ENCODE results near the gene NCKAP5. TPM values are rescaled to one million over a fixed set of nuclear protein-coding genes. Genes with fewer than 3 reads are reported as not detected.
"Not testable (repeated sequence)": the region's sequence is repeated elsewhere in the genome, so short reads cannot be mapped to it uniquely, and the experiment has no call there.

NCKAP5 gene
- total RNA-seq, 1 experiment from 2014 or later, result not detected

DNA sequence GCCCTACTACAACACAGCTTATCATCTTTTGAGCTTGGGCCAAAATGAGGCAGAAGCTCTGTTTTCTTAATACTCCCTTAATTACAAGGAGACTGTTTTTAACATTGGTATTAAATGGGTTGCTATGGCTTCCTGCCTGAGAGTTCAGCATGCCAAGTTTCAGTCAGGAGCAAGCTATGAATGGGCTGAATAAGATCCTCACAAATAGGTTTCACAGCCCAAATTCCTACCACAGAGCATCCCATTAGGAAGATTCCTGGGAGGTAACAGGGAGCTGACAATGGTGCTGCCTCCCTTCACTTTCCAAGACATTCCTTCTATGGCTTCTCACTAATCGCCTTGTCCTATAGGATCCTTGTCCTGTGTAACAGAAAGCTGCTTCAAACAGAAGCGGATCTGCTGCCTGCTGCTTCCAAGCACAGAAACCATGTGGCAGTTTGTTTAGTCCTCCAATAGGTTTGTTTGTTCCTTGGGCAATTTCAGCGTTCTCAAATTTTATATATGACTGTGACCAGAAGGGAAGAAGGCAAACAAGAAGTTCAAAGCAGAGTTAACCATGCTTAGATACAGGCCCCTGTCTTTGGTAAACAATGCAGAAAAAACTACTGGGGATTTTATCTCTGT lies 70.9 kb downstream of the NCKAP5 start:
- no peak for DNase-seq (ENCODE audit: low spot score)

DNA sequence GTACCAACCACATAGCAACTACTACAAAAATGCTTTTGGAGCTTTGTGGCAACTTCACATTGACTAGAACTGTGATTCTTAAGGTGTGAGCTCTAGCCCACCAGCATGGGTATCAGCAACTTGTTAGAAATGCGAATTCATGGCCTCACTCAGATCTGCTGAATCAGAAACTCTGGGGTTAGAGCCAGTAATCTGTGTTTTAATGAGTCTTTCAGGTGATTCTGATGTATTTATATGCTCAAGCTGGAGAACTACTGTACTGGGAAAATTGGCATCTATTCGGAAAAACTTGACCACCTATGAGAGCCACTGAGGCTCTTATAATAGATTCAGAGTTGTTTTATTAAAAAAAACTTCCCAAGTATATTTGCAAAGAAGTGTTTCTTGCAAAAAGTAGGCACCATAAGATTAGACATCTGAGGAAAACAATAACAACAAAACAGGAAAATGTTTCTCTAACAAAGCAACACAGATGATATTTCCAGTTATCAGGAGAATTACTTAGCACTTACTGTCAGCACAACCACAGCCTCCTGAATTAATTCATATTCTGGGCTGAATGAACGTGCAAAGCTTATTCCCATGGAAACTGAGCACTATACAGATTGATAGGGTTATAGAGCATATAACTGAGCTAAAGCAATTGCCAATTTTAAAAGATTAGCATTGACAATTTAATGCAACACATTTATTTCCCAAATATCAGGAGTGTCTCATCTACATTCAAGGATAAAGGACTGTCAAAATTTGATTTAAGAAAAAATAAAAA lies 71.6 kb downstream of the NCKAP5 start:
- no peak for DNase-seq (ENCODE audit: low spot score)

DNA sequence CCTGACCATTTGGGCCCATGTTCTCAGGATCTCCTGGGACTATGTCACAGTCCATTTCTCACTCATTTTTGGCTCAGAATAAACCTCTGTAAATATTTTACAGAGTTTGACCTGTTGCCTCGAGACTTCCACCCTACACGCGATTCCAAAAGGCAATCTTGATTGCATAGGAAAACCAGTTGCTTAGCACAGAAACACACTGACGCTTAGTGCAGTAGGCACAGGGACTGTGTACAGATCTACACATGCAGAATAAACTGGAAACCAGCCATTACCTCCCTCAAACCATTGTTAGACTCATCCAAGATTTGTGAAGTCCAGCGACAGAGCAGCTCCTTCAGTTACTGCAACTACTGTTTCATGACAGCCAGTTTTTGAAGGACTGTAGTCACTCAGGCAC lies 73.0 kb downstream of the NCKAP5 start:
- DNase-seq (ENCODE audit: low spot score), result no peak

DNA sequence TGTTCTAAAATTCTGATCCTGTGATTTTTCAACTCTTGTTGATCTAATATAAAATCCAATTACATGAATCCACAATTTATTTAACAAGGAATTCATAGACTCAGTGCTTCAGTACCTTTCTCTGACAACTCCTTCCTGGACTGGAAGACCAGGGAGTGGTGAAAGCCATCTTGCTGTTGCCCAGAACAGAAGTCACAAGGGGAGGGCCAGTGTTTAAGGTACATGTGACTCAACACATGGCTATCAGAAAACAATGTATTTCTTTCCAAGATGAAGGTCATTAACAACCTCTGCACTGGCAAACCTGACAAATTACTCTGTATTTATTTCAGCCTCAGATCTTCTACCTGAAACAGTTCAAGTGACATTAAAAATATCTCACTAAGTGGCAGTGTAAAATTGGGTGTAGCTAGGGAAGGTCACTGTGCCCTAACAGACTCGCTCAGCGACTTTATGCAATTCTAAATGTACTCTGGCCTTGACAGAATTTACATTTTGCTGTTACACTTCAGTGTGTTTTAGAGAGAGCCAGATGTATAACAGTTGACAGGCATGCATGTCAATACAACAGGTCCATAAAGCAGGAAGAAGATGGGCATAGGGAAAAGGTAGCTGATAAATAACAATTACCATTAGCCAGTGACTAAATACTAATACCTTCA lies 75.4 kb downstream of the NCKAP5 start:
- no peak for DNase-seq (ENCODE audit: low spot score)

DNA sequence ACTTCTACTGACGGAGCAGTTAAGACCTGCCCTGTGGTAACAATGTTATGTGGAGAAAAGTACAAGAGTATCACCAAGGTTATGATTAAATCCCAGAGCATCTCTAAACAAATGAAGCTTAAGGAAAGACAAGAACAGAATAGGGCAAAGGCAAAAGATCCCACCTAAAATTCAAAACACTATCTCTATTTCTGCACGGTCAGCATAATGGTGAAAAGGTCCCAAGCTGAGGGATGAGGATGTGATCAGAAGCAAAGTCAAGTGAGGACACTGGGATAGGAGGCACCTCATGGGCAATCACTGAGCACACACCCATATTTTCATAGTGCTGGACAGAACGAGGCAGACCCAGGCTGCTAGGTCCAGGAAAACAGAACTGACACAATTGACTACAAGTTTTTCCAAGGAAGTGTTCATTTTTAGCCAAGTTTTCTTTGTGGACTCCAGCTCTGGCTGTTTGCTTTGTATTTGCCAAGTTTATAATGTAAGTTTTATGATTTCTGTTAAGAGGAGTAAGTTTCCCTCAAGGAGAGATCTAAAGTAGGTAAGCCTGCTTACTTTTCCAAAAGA lies 77.8 kb downstream of the NCKAP5 start:
- no peak for DNase-seq (ENCODE audit: low spot score)

DNA sequence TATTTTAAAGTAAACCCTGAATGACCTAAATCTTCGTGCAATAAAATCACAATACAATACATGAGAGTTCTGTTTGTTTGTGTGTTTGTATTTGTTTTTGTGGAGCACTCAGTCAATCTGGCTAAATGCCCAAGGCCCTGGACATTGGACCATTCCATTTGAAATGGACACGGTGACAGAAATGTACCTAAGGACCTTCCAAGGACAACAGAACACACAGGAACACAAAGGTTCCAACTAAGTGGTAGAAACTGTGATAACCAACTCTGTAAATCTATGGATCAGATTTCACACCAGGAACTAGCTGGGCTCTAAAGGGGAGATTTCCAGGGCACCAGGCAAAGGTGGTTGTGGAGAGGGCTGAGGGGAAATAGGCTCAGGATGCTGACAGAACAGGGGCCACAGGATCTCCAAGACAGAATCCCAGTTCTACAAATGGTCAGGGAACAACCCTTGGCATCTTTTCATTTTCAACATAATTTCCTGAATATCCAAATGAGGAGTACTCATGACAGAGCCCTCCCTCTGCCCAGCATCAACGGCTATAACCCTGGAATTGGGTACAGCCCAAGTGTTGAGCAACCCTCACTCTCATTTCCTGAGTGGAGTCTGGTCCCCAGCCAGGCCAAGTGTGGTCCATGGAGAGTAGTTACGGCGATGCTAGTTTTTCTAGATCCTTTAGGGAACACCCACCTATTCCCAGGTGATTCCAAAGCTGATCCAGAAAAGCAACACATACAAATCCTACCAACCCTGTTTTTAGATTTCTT lies 78.4 kb downstream of the NCKAP5 start:
- DNase-seq (ENCODE audit: low spot score), result no peak

DNA sequence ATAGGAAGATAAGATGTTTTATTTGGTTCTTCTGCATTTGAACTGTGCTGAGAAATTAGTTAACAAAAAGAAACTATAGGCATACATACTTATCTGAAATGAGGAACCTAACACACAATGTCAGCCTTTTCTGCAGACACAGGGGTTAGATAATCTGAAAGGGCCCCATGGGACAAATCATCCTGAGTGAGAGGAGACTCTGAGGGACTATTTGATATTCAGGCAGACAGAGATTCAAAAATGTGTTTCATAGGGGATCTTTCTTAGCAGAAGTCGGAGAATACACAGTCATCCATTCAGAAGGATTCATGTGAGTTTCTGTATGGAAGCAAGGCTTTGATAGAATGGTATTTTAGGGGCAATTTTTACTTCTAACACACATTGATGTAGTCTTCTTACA lies 79.1 kb downstream of the NCKAP5 start:
- DNase-seq (ENCODE audit: low spot score), result no peak

DNA sequence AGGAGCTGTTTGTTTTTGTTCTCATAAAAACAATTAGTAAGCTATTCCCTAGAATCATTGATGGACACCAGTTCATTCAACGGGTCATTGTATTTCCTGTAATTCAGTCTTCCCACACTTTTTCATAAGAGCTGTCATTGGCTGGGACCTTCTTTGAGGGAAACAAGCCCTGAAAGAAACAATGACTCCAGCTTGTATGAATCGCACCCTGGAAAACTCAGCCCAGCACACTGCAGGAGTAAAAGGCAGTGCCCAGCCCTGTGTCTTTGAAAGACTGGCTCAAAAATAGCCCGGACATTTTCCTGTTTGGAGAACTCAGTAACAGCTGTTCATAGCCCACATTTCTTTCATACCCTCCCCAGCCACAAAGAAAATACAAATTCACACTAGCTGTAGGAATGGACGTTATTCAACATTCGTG lies 81.5 kb downstream of the NCKAP5 start:
- no peak for DNase-seq (ENCODE audit: low spot score)

DNA sequence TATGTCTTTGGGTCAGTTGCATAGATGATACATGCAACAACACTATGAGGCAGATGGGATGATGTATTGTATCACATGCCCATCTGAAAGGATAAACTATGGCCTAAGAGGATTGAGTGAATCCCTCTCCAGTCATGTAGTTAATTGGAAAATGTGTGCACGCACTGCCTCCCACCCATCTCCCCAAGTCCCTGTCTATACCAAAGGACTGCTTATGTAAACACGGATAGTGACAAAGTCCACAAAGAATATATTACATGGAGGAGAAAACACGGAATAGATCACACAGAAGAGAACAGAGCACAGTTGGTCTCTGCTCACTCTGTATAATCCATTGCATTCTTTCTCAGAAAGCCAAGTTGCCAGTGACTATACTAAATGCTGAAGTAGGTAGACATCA lies 82.4 kb downstream of the NCKAP5 start:
- no peak for DNase-seq (ENCODE audit: low spot score)

DNA sequence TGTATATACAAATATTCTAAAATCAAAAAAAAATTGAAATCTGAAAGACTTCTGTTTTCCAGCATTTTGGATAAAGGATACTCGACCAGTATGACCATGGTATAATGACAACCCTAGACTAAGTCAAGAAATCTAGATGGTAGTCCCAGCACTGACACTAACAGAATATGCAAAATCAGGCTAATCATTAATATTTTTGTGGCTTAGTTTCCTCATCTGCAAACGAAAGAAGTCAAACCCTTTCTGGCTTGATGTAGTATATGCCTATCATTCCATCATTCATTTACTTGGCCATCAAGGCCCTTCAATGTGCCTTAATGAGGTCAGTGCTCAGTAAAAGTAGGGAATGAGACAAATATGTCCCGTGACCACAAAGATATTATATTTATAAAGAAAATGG lies 83.5 kb downstream of the NCKAP5 start:
- no peak for DNase-seq (ENCODE audit: low spot score)

DNA sequence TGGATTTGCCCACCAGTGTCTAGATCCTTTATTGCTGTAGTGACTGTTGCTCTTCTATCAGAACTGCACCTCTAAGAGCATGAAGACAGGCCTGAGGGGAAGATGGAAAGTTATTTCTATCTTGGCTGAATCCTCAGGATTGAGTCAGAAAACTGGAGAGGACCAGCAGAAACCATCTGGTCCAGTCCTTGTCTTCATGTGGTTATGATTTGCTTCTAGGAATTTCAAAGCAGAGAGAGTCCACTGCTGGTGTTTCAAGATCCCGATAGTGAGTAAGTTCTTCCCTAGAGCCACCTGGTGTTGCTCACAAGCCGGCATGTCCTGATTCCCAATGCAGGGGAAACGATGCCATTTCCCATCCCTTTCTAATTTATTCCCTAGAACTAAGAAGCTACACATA lies 84.2 kb downstream of the NCKAP5 start:
- no peak for DNase-seq (ENCODE audit: low spot score)

DNA sequence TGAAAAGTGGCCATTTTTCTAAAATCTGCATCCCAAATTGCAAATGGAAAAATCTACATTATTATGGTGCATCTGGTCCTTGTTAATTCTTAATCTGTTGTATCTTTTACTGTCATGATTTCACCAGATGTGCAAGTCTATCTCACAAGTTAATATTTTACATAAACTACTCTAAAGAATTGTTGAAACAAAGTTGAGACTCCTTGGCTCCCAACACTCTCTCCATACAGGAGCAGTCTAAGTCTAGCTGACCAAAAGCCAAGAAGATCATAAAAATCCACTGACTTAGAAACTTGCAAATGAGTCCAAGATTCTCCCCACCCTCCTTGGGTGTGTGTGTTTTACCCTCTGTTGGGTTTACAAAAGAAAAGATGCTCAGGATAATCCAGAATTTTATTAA lies 85.1 kb downstream of the NCKAP5 start:
- no peak for DNase-seq (ENCODE audit: low spot score)

DNA sequence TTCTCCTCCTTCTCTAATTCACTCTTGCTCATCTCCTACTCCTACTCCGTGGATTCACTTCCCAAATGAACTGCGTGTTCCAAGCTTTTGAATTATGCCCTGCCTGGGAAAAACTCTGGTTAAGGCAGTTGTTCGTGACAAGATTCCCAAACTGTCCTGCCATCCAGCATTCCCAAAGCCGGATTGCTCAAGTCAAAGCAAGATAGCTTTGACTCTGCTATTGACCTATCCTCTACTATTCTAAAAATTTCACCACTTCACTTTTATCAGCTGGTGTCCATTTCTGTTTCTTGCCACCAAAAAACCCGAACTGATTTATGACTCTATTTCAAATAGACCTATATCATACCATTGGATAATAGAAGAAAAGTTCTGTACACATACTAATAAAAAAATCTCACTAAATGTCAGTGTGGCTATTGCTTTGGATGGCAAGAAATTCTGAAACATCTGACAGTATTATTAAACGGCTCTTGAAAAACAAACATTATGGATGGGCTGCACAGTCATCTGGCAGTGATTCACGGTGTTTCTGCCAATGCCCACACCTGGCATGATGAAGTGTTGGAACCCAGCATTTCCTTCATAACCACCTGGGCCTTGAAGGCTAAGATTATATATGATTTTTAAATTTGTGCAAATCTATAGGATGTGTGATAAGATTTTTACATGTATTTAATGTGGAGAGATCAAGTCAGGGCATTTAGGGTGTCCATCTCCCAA lies 87.4 kb downstream of the NCKAP5 start:
- no peak for DNase-seq (ENCODE audit: low spot score)

DNA sequence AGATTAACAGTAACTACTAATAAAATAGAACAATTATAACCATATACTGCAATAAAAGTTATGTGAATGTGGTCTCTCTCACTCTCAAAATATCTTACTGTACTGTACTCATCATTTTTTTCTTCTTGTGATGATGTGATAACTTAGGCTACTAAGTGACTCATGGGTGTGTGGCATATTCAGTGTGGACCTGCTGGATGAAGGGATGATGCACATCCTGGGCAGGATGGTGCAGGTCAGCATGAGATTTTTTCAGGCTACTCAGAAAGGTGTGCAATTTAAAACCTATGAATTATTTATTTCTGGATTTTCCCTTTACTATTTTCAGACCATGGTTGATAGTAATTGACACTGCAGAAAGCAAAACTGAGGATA lies 90.7 kb downstream of the NCKAP5 start:
- no peak for DNase-seq (ENCODE audit: low spot score)

DNA sequence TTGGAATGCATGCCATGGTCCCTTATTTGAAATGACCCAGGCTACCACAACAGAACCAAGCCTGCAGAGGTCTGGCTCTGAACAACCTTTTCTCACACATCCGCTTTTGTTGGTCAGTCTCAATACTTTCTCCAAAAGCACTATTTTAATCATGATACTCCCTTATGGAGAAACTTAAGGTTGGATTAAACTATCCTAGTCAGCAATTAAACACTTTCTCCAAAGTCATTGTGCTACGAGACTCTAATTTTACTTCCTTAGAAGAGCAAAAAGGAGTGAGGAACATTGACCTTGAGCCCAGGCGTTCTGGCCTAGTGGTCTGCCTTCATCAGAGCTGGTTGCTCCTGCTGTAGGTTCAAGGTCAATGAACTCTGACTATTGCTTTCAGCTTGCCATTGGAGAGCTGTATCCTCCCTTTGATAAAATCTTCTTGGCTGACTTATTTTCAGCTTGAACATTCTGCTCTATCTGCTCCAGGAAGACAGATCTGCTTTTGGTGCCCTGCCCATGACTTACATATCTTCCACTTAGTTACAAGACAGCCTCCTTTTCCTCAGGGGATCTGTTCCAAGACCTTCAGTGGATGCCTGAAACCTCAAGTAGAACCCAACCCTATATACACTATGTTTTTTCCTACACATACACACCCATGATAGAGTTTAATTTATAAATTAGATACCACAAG lies 91.2 kb downstream of the NCKAP5 start:
- no peak for DNase-seq (ENCODE audit: low spot score)

DNA sequence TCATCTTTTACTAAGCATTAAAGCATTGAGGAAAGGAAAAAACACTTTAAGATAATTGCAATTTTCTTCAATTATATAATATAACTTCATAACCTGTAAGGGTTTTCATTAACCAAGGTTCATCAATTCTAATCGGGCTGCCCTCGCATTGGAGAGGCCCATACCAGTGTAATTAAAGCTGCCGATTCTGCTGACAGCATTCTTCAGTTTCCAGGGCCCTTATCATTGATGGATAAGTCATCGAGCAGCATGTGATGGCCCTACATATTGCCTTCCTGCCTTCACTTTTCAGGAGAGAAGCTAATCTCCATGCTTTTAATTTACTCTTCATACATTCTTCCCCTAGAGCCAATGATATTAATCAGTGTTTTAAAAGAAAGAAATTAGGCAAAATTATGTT lies 92.0 kb downstream of the NCKAP5 start:
- DNase-seq (ENCODE audit: low spot score), result no peak

DNA sequence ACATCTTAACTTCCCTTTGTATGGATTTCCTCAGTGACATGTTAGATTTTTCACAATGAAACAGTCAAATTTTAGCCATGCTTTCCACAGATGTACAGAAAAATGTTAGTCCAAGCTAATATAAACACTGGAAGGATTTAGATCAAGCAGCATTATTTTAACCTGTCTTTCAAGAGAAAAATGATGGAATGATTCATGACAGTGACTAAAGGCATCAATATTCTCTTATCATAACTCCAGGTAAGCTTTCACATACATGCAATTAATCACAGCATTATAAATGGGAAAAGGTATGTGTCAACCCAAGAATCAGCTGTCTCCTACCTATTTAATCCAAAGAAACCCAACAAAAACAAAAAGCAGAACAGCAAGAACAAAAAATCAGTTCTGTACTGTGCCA lies 92.7 kb downstream of the NCKAP5 start:
- no peak for DNase-seq (ENCODE audit: low spot score)

DNA sequence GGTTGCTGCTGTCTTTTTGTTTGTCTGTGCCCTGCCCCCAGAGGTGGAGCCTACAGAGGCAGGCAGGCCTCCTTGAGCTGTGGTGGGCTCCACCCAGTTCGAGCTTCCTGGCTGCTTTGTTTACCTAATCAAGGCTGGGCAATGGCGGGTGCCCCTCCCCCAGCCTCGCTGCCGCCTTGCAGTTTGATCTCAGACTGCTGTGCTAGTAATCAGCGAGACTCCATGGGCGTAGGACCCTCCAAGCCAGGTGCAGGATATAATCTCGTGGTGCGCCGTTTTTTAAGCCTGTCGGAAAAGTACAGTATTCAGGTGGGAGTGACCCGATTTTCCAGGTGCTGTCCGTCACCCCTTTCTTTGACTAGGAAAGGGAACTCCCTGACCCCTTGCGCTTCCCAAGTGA lies 97.8 kb downstream of the NCKAP5 start:
- not testable (repeated sequence) for DNase-seq (ENCODE audit: low spot score)

DNA sequence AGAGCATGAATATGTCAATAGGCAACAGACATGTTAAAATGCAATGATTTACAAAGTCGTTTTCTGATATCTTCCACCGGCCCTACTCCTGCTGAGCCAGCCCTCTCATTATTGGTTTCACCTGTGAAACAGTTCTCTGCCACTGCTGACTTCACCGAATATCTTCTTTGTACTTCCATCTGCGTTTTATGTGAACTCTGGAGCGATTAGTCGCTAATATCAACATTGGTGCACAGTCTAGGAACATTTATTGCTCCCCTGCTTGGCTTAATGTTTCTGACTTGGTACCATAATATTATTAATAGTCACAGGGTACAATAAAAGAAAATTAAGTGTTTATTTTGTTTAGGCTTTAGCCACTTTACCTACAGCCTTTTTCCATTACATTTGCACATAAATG lies 105.5 kb downstream of the NCKAP5 start:
- no peak for DNase-seq (ENCODE audit: low spot score)

DNA sequence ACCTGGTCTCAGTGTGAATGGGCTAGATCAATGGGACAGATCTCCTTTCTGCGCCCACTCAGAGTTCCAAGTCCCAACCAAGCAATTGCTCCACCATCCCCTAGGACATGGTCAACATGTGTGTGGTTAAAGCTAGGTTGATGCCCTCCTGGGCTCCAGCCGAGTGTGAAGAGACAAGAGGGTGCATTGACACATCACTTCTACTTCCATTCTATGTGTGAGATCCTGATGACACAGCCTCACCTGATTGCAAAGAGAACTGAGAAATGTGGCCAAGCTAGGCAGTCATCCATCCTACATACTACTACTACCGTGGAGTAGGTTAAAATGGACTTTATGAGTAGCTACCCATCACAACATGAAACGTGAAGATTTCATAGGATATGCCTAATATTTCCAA lies 106.8 kb downstream of the NCKAP5 start:
- no peak for DNase-seq (ENCODE audit: low spot score)

DNA sequence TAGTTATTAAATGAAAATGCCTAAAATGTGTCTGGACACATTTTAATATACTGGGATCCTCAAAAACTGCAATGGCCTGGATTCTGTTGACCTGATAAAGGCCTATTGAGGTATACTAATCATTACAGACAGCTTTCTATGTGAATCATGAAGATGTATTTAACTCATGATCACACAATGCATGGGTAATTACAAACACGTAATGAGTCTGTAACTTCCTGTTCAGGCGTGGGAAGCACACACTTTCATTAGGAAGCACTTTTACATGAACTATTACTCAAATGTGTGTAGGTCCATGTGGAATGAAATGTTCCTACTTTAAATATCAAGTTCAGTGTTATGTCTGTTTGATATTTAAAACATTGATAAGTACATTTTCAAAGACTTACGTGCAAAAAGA lies 108.7 kb downstream of the NCKAP5 start:
- no peak for DNase-seq (ENCODE audit: low spot score)
